IMR-90 (cell line): ENCODE data around the gene SLC9A9. TPM values are rescaled to one million over a fixed set of nuclear protein-coding genes. Genes with fewer than 3 reads are reported as not detected.

Source experiments
- ATAC-seq: fragments of 200-7000 bp; cut with Tn5 transposase; 2 replicates; pipeline ENCODE4 v1.9.1; 2020; ENCODE audit warnings: low read depth, mild to moderate bottlenecking, moderate library complexity
- BruUV-seq: library from RNA; stranded (reverse); fragments of 400-500 nt; replicated peaks from 2 replicates; lab custom pipeline; 2021; lab: Mats Ljungman, UMichigan
- CTCF ChIA-PET: fragments of 300-600 bp; formaldehyde crosslinking; extraction: SDS; loops from one replicate; lab custom pipeline; 2021; ENCODE audit warnings: antibody characterized with exemption; lab: Yijun Ruan, JAX
- POLR2A ChIA-PET: fragments of 300-600 bp; sonication (Branson Sonifier 250); formaldehyde crosslinking; loops from one replicate; lab custom pipeline; 2022; ENCODE audit warnings: antibody characterized with exemption; ENCODE audit not compliant: unreplicated experiment; lab: Charles Lee
- DNase-seq: peaks from one replicate; pipeline ENCODE4 v3.0.0; 2013
- H2AFZ ChIP-seq: replicated peaks from 2 replicates; pipeline ENCODE3; 2013; ENCODE audit warnings: low read length, mild to moderate bottlenecking; ENCODE audit not compliant: poor library complexity
- H2AK5ac ChIP-seq: 2 replicates; pipeline ENCODE4 v1.6.1; 2013; ENCODE audit warnings: low read depth, low read length, inconsistent platforms
- H2AK9ac ChIP-seq: replicated peaks from 2 replicates; pipeline ENCODE3; 2013; ENCODE audit warnings: mild to moderate bottlenecking, low read depth, low read length, moderate library complexity; ENCODE audit not compliant: poor library complexity
- H2BK120ac ChIP-seq: 2 replicates; pipeline ENCODE4 v1.6.1; 2013; ENCODE audit warnings: low read depth, low read length, inconsistent platforms
- H2BK15ac ChIP-seq: 3 replicates; pipeline ENCODE4 v1.6.1; 2013; ENCODE audit warnings: low read depth, low read length, inconsistent platforms
- H2BK20ac ChIP-seq: 2 replicates; pipeline ENCODE4 v1.6.1; 2013; ENCODE audit warnings: low read depth, mild to moderate bottlenecking, inconsistent platforms, low read length, moderate library complexity
- H2BK5ac ChIP-seq: 2 replicates; pipeline ENCODE4 v1.6.1; 2013; ENCODE audit warnings: mild to moderate bottlenecking, low read depth, low read length, inconsistent platforms; ENCODE audit not compliant: poor library complexity, severe bottlenecking
- H3K14ac ChIP-seq: replicated peaks from 2 replicates; pipeline ENCODE4 v1.6.1; 2013; ENCODE audit warnings: low read depth, low read length, inconsistent platforms
- H3K18ac ChIP-seq: 2 replicates; pipeline ENCODE4 v1.6.1; 2013; ENCODE audit warnings: low read depth, low read length, control low read depth
- H3K23ac ChIP-seq: 2 replicates; pipeline ENCODE4 v1.6.1; 2013; ENCODE audit warnings: low read depth, low read length, inconsistent platforms
- H3K27ac ChIP-seq: 2 replicates; pipeline ENCODE4 v1.5.1; 2013; ENCODE audit warnings: mild to moderate bottlenecking, control low read depth, low read length; ENCODE audit not compliant: insufficient read depth
- H3K27me3 ChIP-seq: 2 replicates; pipeline ENCODE4 v1.6.1; 2013; ENCODE audit warnings: low read length; ENCODE audit not compliant: control insufficient read depth, insufficient read depth
- H3K36me3 ChIP-seq: 2 replicates; pipeline ENCODE4 v1.6.1; 2013; ENCODE audit warnings: low read length, mixed read lengths; ENCODE audit not compliant: control insufficient read depth, insufficient read depth
- H3K4ac ChIP-seq: 2 replicates; pipeline ENCODE4 v1.6.1; 2013; ENCODE audit warnings: low read depth, low read length, inconsistent platforms
- H3K4me1 ChIP-seq: 2 replicates; pipeline ENCODE4 v1.6.1; 2013; ENCODE audit warnings: low read length, mixed read lengths; ENCODE audit not compliant: control insufficient read depth, insufficient read depth
- H3K4me2 ChIP-seq: 2 replicates; pipeline ENCODE4 v1.6.1; 2013; ENCODE audit warnings: low read depth, mild to moderate bottlenecking, control low read depth, low read length, moderate library complexity
- H3K4me3 ChIP-seq: 2 replicates; pipeline ENCODE4 v1.5.1; 2013; ENCODE audit warnings: low read depth, mild to moderate bottlenecking, control low read depth, low read length, moderate library complexity; ENCODE audit not compliant: insufficient read depth
- H3K56ac ChIP-seq: 2 replicates; pipeline ENCODE4 v1.6.1; 2013; ENCODE audit warnings: low read length, inconsistent platforms; ENCODE audit not compliant: insufficient read depth; ENCODE audit errors: extremely low read depth
- H3K79me1 ChIP-seq, 2 experiments: 2 replicates each; pipeline ENCODE4 v1.6.1; 2013; ENCODE audit warnings: low read length in 2 of 2, inconsistent platforms in 1 of 2, low read depth in 1 of 2
- H3K9ac ChIP-seq: 2 replicates; pipeline ENCODE4 v1.6.1; 2013; ENCODE audit warnings: low read depth, low read length, control low read depth
- H3K9me1 ChIP-seq: 2 replicates; pipeline ENCODE4 v1.6.1; 2013; ENCODE audit warnings: low read length, inconsistent platforms; ENCODE audit not compliant: insufficient read depth
- H3K9me3 ChIP-seq: 2 replicates; pipeline ENCODE4 v1.6.1; 2013; ENCODE audit warnings: low read length; ENCODE audit not compliant: control insufficient read depth, insufficient read depth
- H4K20me1 ChIP-seq: 2 replicates; pipeline ENCODE4 v1.6.1; 2013; ENCODE audit warnings: low read length, inconsistent platforms; ENCODE audit not compliant: insufficient read depth
- H4K5ac ChIP-seq: 2 replicates; pipeline ENCODE4 v1.6.1; 2013; ENCODE audit warnings: mild to moderate bottlenecking, low read depth, low read length, control low read depth
- H4K8ac ChIP-seq, 2 experiments: 2 replicates each; pipeline ENCODE4 v1.6.1; 2013; ENCODE audit warnings: low read depth in 2 of 2, low read length in 2 of 2, control low read depth in 1 of 2, inconsistent platforms in 1 of 2
- H4K91ac ChIP-seq: 2 replicates; pipeline ENCODE4 v1.6.1; 2013; ENCODE audit warnings: low read depth, low read length, inconsistent platforms; ENCODE audit not compliant: insufficient read depth
- MAFK ChIP-seq: IDR thresholded peaks from 2 replicates; pipeline ENCODE4 v1.6.1; 2012; ENCODE audit warnings: low read depth, low read length, improper control_type of control experiment
- WGBS, 2 experiments: methylation state at CpG; one replicate each; pipeline versions ENCODE4 v1.1.5 to v1.1.7; 2013; ENCODE audit warnings: missing lambda C conversion rate in 2 of 2; ENCODE audit not compliant: insufficient read length in 1 of 2; ENCODE audit errors: extremely low coverage in 2 of 2; 5-methylcytosine and 5-hydroxymethylcytosine counted together
- dilution Hi-C: fragments of 300-500 bp; cut with HindIII; formaldehyde crosslinking; loops from one replicate; pipeline ENCODE4 v1.14.3; 2018; ENCODE audit warnings: low sequenced_read_pairs; ENCODE audit not compliant: unreplicated experiment
- in situ Hi-C: fragments of 300-500 bp; cut with MboI; formaldehyde crosslinking; loops from 3 replicates; pipeline ENCODE4 v1.14.3; 2019; ENCODE audit warnings: low sequenced_read_pairs, inconsistent platforms, mixed read lengths
- intact Hi-C: fragments of 100-400 bp; cut with micrococcal nuclease; formaldehyde crosslinking; loops from 2 replicates; pipeline ENCODE4 v1.10.0; 2022
- polyA plus RNA-seq, 3 experiments: library from polyadenylated mRNA; depleted of rRNA; stranded (reverse); fragments of >200 nt; gene quantifications; 2 replicates each; pipeline ENCODE4 v1.2.3, GENCODE V29; 2012; ENCODE audit warnings: low replicate concordance in 1 of 3
- total RNA-seq: library from RNA; depleted of rRNA; stranded (reverse); fragments of >200 nt; gene quantifications from 2 replicates; pipeline ENCODE4 v1.2.3, GENCODE V29; 2012
- TF ChIP-seq, protein P1 (sequence below): fragments of 150-350 bp; IDR thresholded peaks from 2 replicates; pipeline ENCODE4 v1.6.1; 2017; ENCODE audit warnings: mild to moderate bottlenecking, antibody characterized with exemption, low read length, low read depth
- TF ChIP-seq, protein P2 (sequence below): conservative IDR thresholded peaks from 2 replicates; pipeline ENCODE4 v1.5.1; 2012; ENCODE audit warnings: mild to moderate bottlenecking, low read depth, low read length, improper control_type of control experiment
- TF ChIP-seq, protein P3 (sequence below): fragments of 150-350 bp; IDR thresholded peaks from 2 replicates; pipeline ENCODE4 v1.6.1; 2016; ENCODE audit warnings: low read depth, mild to moderate bottlenecking, low read length, moderate library complexity, borderline replicate concordance

Gene SLC9A9
- total and polyA plus RNA-seq, 2 of the 4 experiments (the other 2 are of a cell fraction): 1.4 to 2.3 TPM

DNA sequence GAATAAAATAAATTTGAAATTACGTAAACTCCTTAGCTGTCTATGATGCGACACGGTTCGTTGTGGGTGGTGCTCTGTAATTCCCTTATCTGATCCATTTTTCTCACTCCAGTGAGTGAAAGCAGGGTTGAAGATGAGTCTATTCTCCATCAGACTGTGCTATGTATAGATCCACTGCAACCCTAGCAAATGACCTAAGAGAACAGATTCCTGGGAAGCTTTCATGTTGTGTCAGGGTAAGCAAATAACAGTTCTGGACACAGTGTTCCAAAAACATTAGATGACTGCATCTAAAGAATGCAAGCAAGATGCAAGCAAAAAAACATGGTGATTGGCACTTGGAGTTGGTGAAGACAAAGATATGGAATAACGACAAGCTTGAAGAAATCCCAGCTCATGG, 239.3 kb downstream of the SLC9A9 start:
- no peak overlapping the region for H2BK20ac ChIP-seq
- H3K4ac ChIP-seq: no peak overlapping the region
- no peak overlapping the region for H4K5ac ChIP-seq
- H3K23ac ChIP-seq: no peak overlapping the region
- H3K9me3 ChIP-seq: no peaks in the 10 kb centered on the region
- no peak overlapping the region for H2AK9ac ChIP-seq
- no peak overlapping the region for H2BK5ac ChIP-seq
- no peaks in the 10 kb centered on the region for H3K36me3 ChIP-seq
- ChIA-PET CTCF (no interaction called here), POLR2A (no interaction called here)
- H2BK120ac ChIP-seq: no peak overlapping the region
- TF ChIP-seq MAFK: no peak
- TF ChIP-seq, protein P1, sequence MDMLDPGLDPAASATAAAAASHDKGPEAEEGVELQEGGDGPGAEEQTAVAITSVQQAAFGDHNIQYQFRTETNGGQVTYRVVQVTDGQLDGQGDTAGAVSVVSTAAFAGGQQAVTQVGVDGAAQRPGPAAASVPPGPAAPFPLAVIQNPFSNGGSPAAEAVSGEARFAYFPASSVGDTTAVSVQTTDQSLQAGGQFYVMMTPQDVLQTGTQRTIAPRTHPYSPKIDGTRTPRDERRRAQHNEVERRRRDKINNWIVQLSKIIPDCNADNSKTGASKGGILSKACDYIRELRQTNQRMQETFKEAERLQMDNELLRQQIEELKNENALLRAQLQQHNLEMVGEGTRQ: no peak
- TF ChIP-seq, protein P2, sequence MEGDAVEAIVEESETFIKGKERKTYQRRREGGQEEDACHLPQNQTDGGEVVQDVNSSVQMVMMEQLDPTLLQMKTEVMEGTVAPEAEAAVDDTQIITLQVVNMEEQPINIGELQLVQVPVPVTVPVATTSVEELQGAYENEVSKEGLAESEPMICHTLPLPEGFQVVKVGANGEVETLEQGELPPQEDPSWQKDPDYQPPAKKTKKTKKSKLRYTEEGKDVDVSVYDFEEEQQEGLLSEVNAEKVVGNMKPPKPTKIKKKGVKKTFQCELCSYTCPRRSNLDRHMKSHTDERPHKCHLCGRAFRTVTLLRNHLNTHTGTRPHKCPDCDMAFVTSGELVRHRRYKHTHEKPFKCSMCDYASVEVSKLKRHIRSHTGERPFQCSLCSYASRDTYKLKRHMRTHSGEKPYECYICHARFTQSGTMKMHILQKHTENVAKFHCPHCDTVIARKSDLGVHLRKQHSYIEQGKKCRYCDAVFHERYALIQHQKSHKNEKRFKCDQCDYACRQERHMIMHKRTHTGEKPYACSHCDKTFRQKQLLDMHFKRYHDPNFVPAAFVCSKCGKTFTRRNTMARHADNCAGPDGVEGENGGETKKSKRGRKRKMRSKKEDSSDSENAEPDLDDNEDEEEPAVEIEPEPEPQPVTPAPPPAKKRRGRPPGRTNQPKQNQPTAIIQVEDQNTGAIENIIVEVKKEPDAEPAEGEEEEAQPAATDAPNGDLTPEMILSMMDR: no peak
- TF ChIP-seq, protein P3, sequence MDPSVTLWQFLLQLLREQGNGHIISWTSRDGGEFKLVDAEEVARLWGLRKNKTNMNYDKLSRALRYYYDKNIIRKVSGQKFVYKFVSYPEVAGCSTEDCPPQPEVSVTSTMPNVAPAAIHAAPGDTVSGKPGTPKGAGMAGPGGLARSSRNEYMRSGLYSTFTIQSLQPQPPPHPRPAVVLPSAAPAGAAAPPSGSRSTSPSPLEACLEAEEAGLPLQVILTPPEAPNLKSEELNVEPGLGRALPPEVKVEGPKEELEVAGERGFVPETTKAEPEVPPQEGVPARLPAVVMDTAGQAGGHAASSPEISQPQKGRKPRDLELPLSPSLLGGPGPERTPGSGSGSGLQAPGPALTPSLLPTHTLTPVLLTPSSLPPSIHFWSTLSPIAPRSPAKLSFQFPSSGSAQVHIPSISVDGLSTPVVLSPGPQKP: no peak
- H3K14ac ChIP-seq: no peak overlapping the region
- no peak overlapping the region for H3K56ac ChIP-seq
- ATAC-seq (peak; percentile 62), DNase-seq (peak; percentile 29)
- no peak overlapping the region for H2BK15ac ChIP-seq
- no peak overlapping the region for H2AK5ac ChIP-seq
- no TSS peak for BruUV-seq
- in situ Hi-C loops: no loop called here
- intact Hi-C loops: no loop called here
- H4K20me1 ChIP-seq: no peaks in the 10 kb centered on the region
- no peaks in the 10 kb centered on the region for H3K79me1 ChIP-seq
- no peak overlapping the region for H4K91ac ChIP-seq
- H3K18ac ChIP-seq: no peak overlapping the region
- no peaks in the 10 kb centered on the region for H3K4me1 ChIP-seq
- H3K27me3 ChIP-seq: no peaks in the 10 kb centered on the region
- dilution Hi-C loops: no loop called here
- H3K9me1 ChIP-seq: no peaks in the 10 kb centered on the region
- WGBS, 2 experiments: no CpG with 5 or more reads among the region's 5 CpGs
- no peak overlapping the region for H3K9ac ChIP-seq
- no peak overlapping the region for H3K4me3 ChIP-seq
- H2AFZ ChIP-seq: no peak overlapping the region
- H4K8ac ChIP-seq: no peak overlapping the region
- H3K4me2 ChIP-seq: no peak overlapping the region
- no peak overlapping the region for H3K27ac ChIP-seq
